HFF-Myc (cell line): ENCODE data around the gene C2orf42.
A peak's percentile ranks its signal among the peaks of the same experiment; 100 is the strongest.
"Not testable (repeated sequence)": the region's sequence is repeated elsewhere in the genome, so short reads cannot be mapped to it uniquely, and the experiment has no call there.

Experiments used
- DNase-seq: peaks from one replicate; pipeline ENCODE4 v3.0.0-alpha.2; 2011; ENCODE audit warnings: low read depth; ENCODE audit errors: extremely low read depth
- H3K4me3 ChIP-seq: replicated peaks from 2 replicates; pipeline ENCODE4 v1.5.1; 2011; ENCODE audit warnings: low read depth, mild to moderate bottlenecking, control low read depth, low read length
- CTCF ChIP-seq: IDR thresholded peaks from 2 replicates; pipeline ENCODE4 v1.5.1; 2012; ENCODE audit warnings: mild to moderate bottlenecking, low read depth, low read length, control low read depth; ENCODE audit errors: missing control alignments

Gene C2orf42

GRCh38 chr2:70201225-70201768 lies 10.5 kb upstream of the C2orf42 start:
- no peak for TF ChIP-seq CTCF
- DNase-seq = no peak
- H3K4me3 ChIP-seq = no peak overlapping the region

GRCh38 chr2:70199320-70199864 lies 8.6 kb upstream of the C2orf42 start:
- no peak for DNase-seq
- H3K4me3 ChIP-seq = no peak overlapping the region
- TF ChIP-seq CTCF = no peak

- no peak for DNase-seq
- no peak overlapping the region for H3K4me3 ChIP-seq
- TF ChIP-seq CTCF = no peak
Measured at GRCh38 chr2:70192516-70192915, 1.7 kb upstream of the C2orf42 start.

- no peak for TF ChIP-seq CTCF
- no peak for DNase-seq
- peak overlapping the region; percentile 72 for H3K4me3 ChIP-seq
Measured at GRCh38 chr2:70191244-70191735, 471 bp upstream of the C2orf42 start.

GRCh38 chr2:70188460-70188859 lies 2.4 kb downstream of the C2orf42 start:
- no peak for TF ChIP-seq CTCF
- no peak overlapping the region for H3K4me3 ChIP-seq
- no peak for DNase-seq

- H3K4me3 ChIP-seq, DNase-seq: not testable (repeated sequence)
Measured at GRCh38 chr2:70187170-70187569, 3.6 kb downstream of the C2orf42 start.

GRCh38 chr2:70182689-70183088 lies 8.1 kb downstream of the C2orf42 start:
- no peak for DNase-seq
- H3K4me3 ChIP-seq = no peak overlapping the region
- no peak for TF ChIP-seq CTCF
